Chondrocyte (in vitro differentiated cells): ENCODE results near the gene GTPBP2. TPM values are rescaled to one million over a fixed set of nuclear protein-coding genes. Genes with fewer than 3 reads are reported as not detected.

Experiments
- DNase-seq: peaks from one replicate; pipeline ENCODE4 v3.0.0; 2021; ENCODE audit warnings: mixed read lengths, low spot score
- H3K27ac Mint-ChIP-seq: one replicate; pipeline ENCODE4 v1.8.0; 2021; ENCODE audit warnings: mild to moderate bottlenecking, moderate library complexity, mixed read lengths; ENCODE audit not compliant: unreplicated experiment
- H3K27me3 Mint-ChIP-seq: 2 replicates; pipeline ENCODE4 v1.8.0; 2021; ENCODE audit warnings: low read depth, mixed read lengths
- H3K36me3 Mint-ChIP-seq: 2 replicates; pipeline ENCODE4 v1.8.0; 2021; ENCODE audit warnings: low read depth, mixed read lengths
- H3K4me1 Mint-ChIP-seq: 2 replicates; pipeline ENCODE4 v1.8.0; 2021; ENCODE audit warnings: low read depth, mild to moderate bottlenecking, mixed read lengths
- H3K4me3 Mint-ChIP-seq: one replicate; pipeline ENCODE4 v1.8.0; 2021; ENCODE audit warnings: mild to moderate bottlenecking, moderate library complexity, mixed read lengths; ENCODE audit not compliant: unreplicated experiment
- H3K9me3 Mint-ChIP-seq: 2 replicates; pipeline ENCODE4 v1.8.0; 2021; ENCODE audit warnings: low read depth, mixed read lengths
- CTCF ChIP-seq: fragments of 200-600 bp; sonication (generic); IDR thresholded peaks from 2 replicates; pipeline ENCODE4 v1.5.0; 2021; ENCODE audit warnings: antibody characterized with exemption, mild to moderate bottlenecking, moderate library complexity
- total RNA-seq: library from RNA; stranded (reverse); gene quantifications from 3 replicates; pipeline ENCODE4 v1.2.1, GENCODE V29; 2021

GTPBP2 gene
- total RNA-seq, 1 donor from 2014 or later: 126 TPM

GRCh38 chr6:43578748-43579147 lies 50.3 kb downstream of the GTPBP2 start:
- DNase-seq: no peak
- Mint-ChIP-seq H3K27ac (peak overlapping the region; percentile 81), H3K4me3 (peak overlapping the region; percentile 29)

GRCh38 chr6:43575772-43576551 lies 53.1 kb downstream of the GTPBP2 start, which contains the start of the genes POLH and XPO5:
TSS of gene POLH (plus strand) at chr6:43576185. CDS start at chr6:43582320, 6,135 bp downstream.
TSS of gene XPO5 (minus strand) at chr6:43576038. CDS start at chr6:43575864, 174 bp downstream.
- peak; percentile 95 for DNase-seq
- Mint-ChIP-seq H3K4me3 (peak within 1 kb of the TSS; percentile 99), H3K9me3 (no peaks in the 10 kb centered on the region), H3K27ac (peak within 1 kb of the TSS; percentile 91), H3K36me3 (peaks cover 7% of the 10 kb centered on the region), H3K4me1 (peaks cover 37% of the 10 kb centered on the region), H3K27me3 (no peaks in the 10 kb centered on the region)
- peak; percentile 60 for TF ChIP-seq CTCF

More at GRCh38 chr6:43578748-43579147, 50.3 kb downstream of the GTPBP2 start:
- H3K27me3 Mint-ChIP-seq: no peaks in the 10 kb centered on the region
- H3K9me3 Mint-ChIP-seq: no peaks in the 10 kb centered on the region
- H3K36me3 Mint-ChIP-seq: peaks cover 4% of the 10 kb centered on the region
- peaks cover 37% of the 10 kb centered on the region for H3K4me1 Mint-ChIP-seq
- TF ChIP-seq CTCF: no peak

GRCh38 chr6:43575105-43575771 lies 53.8 kb downstream of the GTPBP2 start:
- Mint-ChIP-seq H3K9me3 (no peaks in the 10 kb centered on the region), H3K27me3 (no peaks in the 10 kb centered on the region), H3K27ac (peak overlapping the region; percentile 91), H3K4me3 (peak overlapping the region; percentile 99), H3K36me3 (peaks cover 7% of the 10 kb centered on the region), H3K4me1 (peaks cover 37% of the 10 kb centered on the region)
- no peak for TF ChIP-seq CTCF
- DNase-seq: peak; percentile 93

- no peak for DNase-seq
- peaks cover 11% of the 10 kb centered on the region for H3K4me1 Mint-ChIP-seq
- no peak for TF ChIP-seq CTCF
- no peak overlapping the region for H3K27ac Mint-ChIP-seq
- no peak overlapping the region for H3K4me3 Mint-ChIP-seq
- no peaks in the 10 kb centered on the region for H3K9me3 Mint-ChIP-seq
- no peaks in the 10 kb centered on the region for H3K27me3 Mint-ChIP-seq
- peaks cover 14% of the 10 kb centered on the region for H3K36me3 Mint-ChIP-seq
These were observed 57.0 kb downstream of the GTPBP2 start for GRCh38 chr6:43572015-43572414.

- no peak overlapping the region for H3K4me3 Mint-ChIP-seq
- peak overlapping the region; percentile 8 for H3K27ac Mint-ChIP-seq
- no peak for DNase-seq
- peaks cover 5% of the 10 kb centered on the region for H3K4me1 Mint-ChIP-seq
- H3K36me3 Mint-ChIP-seq: peaks cover 16% of the 10 kb centered on the region
- H3K27me3 Mint-ChIP-seq: no peaks in the 10 kb centered on the region
- TF ChIP-seq CTCF: no peak
- H3K9me3 Mint-ChIP-seq: no peaks in the 10 kb centered on the region
These were observed 58.1 kb downstream of the GTPBP2 start for GRCh38 chr6:43570876-43571441.
